NCI-H2227 treated with DMSO at 0.1 percent for 48 hours (cell line): Measurements from ENCODE around the gene IL22RA2.

Source experiments
- DNase-seq: peaks from one replicate; lab custom pipeline; 2025; lab: John Stamatoyannopoulos, UW

Gene IL22RA2

GRCh38 chr6:137095093-137095492 is 78.4 kb downstream of the IL22RA2 start:
- DNase-seq, result no peak

- DNase-seq, result peak; percentile 53
These were observed 78.9 kb downstream of the IL22RA2 start for GRCh38 chr6:137094411-137095008.
